Measurements from ENCODE around the gene ST3GAL6. TPM values are rescaled to one million over a fixed set of nuclear protein-coding genes. Genes with fewer than 3 reads are reported as not detected.

ST3GAL6 gene
- total RNA-seq, 1 donor: 5.5 TPM

DNA sequence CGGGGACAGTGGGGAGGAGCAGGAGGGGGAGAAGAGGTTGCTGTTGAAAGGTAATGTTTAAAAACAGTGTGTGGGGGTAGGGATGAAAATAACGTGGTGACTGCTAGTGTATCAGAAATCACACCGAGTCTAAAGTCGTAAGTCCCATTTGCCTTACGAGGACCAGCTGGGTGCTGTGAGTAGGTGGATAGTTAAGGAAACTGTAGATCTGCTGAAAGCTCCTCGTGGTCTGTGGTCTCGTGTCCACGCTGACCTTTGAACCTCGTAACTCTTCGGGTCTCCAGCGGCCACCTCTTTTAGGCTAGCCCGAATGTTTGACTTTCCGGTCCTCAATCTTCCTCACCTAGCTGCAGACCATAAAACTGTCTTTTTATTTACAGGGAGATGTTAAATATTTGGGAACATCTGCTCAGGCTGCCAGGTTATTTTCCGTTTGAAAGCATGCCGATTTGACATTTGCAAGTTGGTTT is 29.3 kb upstream of the ST3GAL6 start:
- H3K27me3 ChIP-seq (ENCODE audit: insufficient read depth, low read length): peaks cover 32% of the 10 kb centered on the region
- peaks cover 28% of the 10 kb centered on the region for H3K4me1 ChIP-seq (ENCODE audit: insufficient read depth, low read length)
- peak overlapping the region; percentile 52 for H3K4me3 ChIP-seq (ENCODE audit: low read length)

DNA sequence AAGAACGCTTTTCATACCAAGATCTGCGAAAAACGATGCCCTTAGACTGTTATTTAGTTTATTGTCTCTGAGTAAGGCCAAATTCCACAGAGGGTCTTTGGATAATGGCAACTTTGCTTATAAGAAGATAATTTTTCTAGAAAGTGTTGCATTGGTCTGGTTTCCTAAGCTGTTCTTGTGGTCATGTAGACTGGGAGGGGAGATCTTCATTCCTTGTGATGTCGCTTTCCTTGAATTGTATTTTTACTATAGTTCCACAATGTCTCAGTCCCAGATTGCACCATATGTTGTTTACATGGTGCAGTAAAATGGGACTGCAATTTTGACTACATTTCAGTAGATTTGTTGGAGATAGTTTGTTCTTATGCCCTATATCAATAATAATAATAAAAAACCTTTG is 28.8 kb upstream of the ST3GAL6 start:
- peaks cover 28% of the 10 kb centered on the region for H3K4me1 ChIP-seq (ENCODE audit: insufficient read depth, low read length)
- peaks cover 32% of the 10 kb centered on the region for H3K27me3 ChIP-seq (ENCODE audit: insufficient read depth, low read length)
- H3K4me3 ChIP-seq (ENCODE audit: low read length): no peak overlapping the region
- H3K9me3 ChIP-seq (ENCODE audit: low read depth, low read length): no peaks in the 10 kb centered on the region

More for the DNA sequence above, 29.3 kb upstream of the ST3GAL6 start:
- H3K9me3 ChIP-seq (ENCODE audit: low read depth, low read length): no peaks in the 10 kb centered on the region

DNA sequence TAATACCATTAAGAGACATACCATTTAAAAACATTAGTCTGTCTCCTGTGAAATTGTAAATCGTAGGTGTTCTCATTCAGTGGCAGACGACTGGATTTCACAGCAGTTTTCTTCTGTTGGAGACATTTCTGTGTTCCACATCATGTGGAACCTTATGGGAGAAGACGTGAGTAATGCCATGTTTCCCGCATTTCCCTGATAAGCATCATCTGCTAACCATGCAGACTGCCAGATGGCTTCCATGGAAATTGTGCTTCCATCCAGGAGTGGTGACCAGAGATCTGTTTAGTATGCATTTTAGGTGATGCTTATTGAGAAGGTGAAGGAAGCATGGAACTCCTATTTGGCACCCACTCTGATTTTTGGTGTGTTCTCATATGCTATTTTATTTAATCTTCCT is 28.4 kb upstream of the ST3GAL6 start:
- peaks cover 28% of the 10 kb centered on the region for H3K4me1 ChIP-seq (ENCODE audit: insufficient read depth, low read length)
- H3K27me3 ChIP-seq (ENCODE audit: insufficient read depth, low read length): peaks cover 32% of the 10 kb centered on the region
- H3K9me3 ChIP-seq (ENCODE audit: low read depth, low read length): no peaks in the 10 kb centered on the region
- no peak overlapping the region for H3K4me3 ChIP-seq (ENCODE audit: low read length)

DNA sequence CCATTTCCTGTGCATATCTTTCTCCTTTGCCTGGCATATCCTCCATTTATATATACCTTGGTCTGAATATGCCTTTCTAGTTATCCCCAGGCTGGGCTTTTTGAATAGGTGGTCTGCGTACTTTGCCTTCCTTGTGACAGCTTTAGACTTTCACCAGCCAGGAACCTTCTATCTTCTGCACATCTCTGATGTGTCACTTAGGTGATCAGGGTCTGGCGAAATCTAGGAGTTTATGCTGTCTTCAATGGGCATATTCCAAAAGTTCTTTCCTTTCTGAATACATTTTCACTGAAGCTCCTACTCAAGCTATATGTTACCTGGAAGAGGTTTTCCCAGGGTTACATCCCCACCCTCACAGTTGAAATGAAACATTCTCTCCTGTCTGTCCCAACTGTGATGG is 27.8 kb upstream of the ST3GAL6 start:
- Histone ChIP-seq H3K4me3 (ENCODE audit: low read length) (no peak overlapping the region), H3K9me3 (ENCODE audit: low read depth, low read length) (no peaks in the 10 kb centered on the region), H3K27me3 (ENCODE audit: insufficient read depth, low read length) (peaks cover 32% of the 10 kb centered on the region), H3K4me1 (ENCODE audit: insufficient read depth, low read length) (peaks cover 28% of the 10 kb centered on the region)

DNA sequence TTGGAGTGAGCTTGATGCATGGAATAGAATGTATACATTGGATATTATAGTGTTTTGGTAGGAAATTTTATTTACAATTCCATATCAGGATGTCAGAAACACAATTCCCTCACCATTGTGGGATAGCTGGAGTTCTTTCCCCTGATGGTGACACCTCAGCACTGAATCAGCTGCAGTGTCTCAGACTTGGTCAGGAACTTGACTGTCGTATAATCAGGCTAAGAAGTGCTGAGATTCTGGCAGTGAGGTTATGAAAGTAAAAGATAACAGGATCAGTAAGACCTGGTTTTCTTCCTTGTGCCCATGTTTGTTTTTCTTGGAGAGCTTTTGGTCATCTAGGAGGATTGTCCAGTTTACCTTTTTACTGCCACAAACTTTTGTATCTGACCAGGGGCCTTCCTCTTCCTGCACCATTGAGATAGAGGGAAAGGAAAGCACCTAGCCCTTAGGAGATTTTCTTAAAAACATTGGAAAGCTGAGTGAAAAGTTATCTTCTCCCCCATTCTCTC is 27.3 kb upstream of the ST3GAL6 start:
- Histone ChIP-seq H3K27me3 (ENCODE audit: insufficient read depth, low read length) (peaks cover 32% of the 10 kb centered on the region), H3K4me3 (ENCODE audit: low read length) (no peak overlapping the region), H3K4me1 (ENCODE audit: insufficient read depth, low read length) (peaks cover 25% of the 10 kb centered on the region), H3K9me3 (ENCODE audit: low read depth, low read length) (no peaks in the 10 kb centered on the region)

DNA sequence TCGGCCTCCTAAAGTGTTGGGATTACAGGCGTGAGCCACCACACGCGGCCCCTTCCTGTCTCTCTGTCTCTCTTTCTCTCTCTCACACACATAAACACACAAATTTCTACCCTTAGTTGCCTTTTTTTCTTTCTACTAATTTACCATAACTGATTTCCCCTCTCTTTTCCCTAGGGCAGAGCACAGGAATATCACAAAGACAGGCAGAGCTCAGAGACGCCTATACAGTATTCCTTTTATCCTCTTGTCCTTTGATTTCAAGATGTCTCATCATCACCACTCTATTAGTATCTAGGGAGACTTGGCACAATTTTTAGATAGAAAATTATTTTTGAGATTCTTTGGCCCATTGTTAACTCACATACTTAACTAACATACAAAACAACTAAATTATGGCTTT is 25.8 kb upstream of the ST3GAL6 start:
- Histone ChIP-seq H3K4me1 (ENCODE audit: insufficient read depth, low read length) (peaks cover 15% of the 10 kb centered on the region), H3K4me3 (ENCODE audit: low read length) (no peak overlapping the region), H3K27me3 (ENCODE audit: insufficient read depth, low read length) (peaks cover 22% of the 10 kb centered on the region), H3K9me3 (ENCODE audit: low read depth, low read length) (no peaks in the 10 kb centered on the region)

DNA sequence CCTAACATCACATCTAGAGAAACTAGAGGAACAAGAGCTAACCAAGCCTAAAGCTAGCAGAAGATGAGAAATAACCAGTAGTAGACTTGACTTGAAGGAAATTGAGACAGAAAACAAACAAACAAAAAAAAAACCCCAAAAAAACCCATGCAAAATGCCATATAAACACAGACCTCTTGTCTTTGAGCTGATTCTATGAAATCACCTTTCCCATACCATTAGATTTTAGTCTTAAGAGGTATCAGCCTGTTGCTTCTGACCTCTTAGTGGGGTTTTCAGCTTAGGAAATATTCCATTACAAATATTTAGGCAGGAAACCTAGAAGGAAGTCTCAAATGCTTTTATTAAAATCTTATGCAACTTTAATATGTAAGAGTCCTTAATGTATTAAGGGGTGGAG is 23.9 kb upstream of the ST3GAL6 start:
- peaks cover 1% of the 10 kb centered on the region for H3K4me1 ChIP-seq (ENCODE audit: insufficient read depth, low read length)
- no peak overlapping the region for H3K4me3 ChIP-seq (ENCODE audit: low read length)
- peaks cover 13% of the 10 kb centered on the region for H3K27me3 ChIP-seq (ENCODE audit: insufficient read depth, low read length)
- no peaks in the 10 kb centered on the region for H3K9me3 ChIP-seq (ENCODE audit: low read depth, low read length)

DNA sequence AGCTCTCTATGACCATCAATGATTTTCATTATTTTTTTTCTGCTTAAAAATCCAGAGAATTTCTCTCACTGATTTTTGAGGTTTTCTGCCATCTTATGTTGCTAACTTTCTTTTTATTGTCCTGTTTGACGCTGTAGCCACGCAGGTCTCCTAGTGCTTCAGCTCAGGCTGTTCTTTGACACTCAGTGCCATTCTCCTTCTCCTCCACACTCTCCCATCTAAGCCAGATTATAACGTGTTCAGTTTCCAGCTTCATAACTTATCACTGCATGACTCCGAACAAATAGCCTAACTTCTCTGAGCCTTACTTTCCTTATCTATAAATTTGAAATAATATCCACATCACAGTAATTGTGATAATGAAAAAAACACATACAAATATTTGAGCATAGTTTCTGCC is 22.8 kb upstream of the ST3GAL6 start:
- H3K4me3 ChIP-seq (ENCODE audit: low read length): no peak overlapping the region
- no peaks in the 10 kb centered on the region for H3K9me3 ChIP-seq (ENCODE audit: low read depth, low read length)
- no peaks in the 10 kb centered on the region for H3K4me1 ChIP-seq (ENCODE audit: insufficient read depth, low read length)
- peaks cover 2% of the 10 kb centered on the region for H3K27me3 ChIP-seq (ENCODE audit: insufficient read depth, low read length)

DNA sequence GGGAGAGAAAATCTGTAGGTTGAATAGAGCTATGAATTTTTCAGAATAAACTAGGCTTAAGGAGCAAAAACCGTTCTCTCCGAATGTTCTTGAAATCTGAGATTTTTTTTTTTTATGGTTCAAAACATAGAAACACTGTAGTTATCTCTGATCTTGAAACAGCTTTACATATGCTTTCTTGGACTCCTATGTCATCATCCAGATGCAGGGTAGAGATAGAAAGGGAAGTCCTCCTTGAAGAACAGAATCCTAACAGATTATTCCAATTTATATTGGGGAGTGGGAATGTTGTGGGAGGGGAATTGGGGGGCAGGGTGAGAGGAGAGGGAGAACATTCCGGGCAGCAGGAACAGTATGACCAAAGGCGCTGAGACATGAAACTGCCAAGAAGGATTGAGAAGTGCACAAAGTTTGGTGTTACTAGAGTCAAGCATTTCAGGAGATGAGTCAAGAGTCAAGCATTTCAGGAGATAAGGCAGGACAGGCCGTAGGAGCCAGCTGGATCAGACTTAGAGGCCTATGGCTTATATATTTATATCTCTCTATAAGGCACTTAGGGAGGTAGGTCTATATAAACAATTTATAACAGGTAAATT is 21.9 kb upstream of the ST3GAL6 start:
- H3K4me1 ChIP-seq (ENCODE audit: insufficient read depth, low read length): no peaks in the 10 kb centered on the region
- H3K9me3 ChIP-seq (ENCODE audit: low read depth, low read length): no peaks in the 10 kb centered on the region
- H3K27me3 ChIP-seq (ENCODE audit: insufficient read depth, low read length): no peaks in the 10 kb centered on the region
- no peak overlapping the region for H3K4me3 ChIP-seq (ENCODE audit: low read length)

DNA sequence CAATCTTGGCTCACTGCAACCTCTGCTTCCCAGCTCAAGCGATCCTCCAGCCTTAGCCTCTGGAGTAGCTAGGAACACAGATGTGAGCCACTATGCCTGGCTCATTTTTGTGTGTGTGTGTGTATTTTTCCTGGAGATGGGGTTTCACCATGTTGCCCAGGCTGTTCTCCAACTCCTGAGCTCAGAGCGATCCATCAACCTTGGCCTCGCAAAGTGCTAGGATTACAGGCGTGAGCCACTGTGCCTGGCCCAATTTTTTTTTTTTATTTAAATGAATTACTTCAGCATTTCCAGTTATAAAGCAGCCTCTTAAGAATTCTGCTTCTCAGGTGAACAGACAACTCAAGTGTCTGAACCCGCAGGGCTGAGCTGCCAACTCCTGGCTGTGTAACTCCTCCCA is 20.1 kb upstream of the ST3GAL6 start:
- Histone ChIP-seq H3K27me3 (ENCODE audit: insufficient read depth, low read length) (no peaks in the 10 kb centered on the region), H3K9me3 (ENCODE audit: low read depth, low read length) (no peaks in the 10 kb centered on the region), H3K4me1 (ENCODE audit: insufficient read depth, low read length) (no peaks in the 10 kb centered on the region), H3K4me3 (ENCODE audit: low read length) (no peak overlapping the region)

DNA sequence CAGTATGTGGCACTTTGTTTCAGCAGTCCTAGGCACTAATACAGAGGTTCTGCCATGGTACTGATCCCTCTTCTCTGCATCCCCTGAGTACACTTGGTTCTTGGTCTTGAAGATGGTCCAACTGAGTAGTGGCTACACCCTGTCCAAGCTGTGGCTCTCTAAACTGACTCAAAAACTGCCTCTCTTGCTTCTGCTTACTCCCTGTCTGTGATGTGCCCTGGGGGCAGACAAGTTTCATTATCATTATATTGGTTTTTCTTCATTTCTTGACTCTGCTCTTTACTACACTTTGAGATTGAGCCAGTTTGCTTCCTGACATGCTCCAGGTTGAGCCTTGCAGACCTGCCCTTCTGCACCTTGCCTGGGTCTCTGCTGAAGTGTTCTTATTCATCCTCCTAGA is 18.9 kb upstream of the ST3GAL6 start:
- Histone ChIP-seq H3K4me1 (ENCODE audit: insufficient read depth, low read length) (no peaks in the 10 kb centered on the region), H3K9me3 (ENCODE audit: low read depth, low read length) (no peaks in the 10 kb centered on the region), H3K27me3 (ENCODE audit: insufficient read depth, low read length) (no peaks in the 10 kb centered on the region), H3K4me3 (ENCODE audit: low read length) (no peak overlapping the region)

DNA sequence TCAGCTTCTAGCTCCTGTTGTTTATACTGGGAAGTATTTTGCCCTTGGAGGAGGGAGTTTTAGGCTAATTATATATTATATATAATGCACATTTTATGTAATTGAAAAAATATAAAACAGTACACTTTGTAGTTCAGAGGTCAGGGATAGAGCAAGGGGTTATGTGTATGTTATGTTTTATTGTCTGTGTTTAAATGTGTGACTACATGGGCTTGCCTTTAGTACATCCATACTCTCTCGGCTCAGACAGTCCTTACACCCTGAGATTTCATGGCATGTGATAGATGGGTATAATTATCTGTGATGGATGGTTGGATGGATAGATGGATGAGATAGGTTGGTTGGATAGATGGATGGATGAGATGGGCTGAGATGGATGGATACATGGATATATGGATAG is 17.4 kb upstream of the ST3GAL6 start:
- Histone ChIP-seq H3K9me3 (ENCODE audit: low read depth, low read length) (no peaks in the 10 kb centered on the region), H3K4me3 (ENCODE audit: low read length) (no peak overlapping the region), H3K27me3 (ENCODE audit: insufficient read depth, low read length) (no peaks in the 10 kb centered on the region), H3K4me1 (ENCODE audit: insufficient read depth, low read length) (no peaks in the 10 kb centered on the region)

DNA sequence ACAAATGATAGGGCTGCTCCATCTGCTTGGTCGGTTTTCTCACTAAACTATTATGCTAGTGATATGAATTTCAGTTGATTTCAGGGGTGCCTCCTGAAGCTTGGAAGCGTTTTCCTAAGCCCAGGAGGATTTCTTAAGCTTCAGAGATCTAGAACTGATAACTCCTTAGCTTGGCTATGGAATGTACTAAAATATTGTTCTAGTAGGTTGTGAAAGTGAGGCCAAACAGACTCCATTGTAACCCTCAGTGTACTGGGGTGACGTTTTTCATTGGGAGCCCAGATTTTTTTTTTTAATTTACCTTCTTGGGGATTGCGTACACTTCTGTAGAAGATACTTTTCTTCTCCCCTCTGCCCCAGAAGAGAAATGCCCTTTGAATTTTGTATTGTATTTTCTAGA is 17.0 kb upstream of the ST3GAL6 start:
- Histone ChIP-seq H3K4me1 (ENCODE audit: insufficient read depth, low read length) (no peaks in the 10 kb centered on the region), H3K9me3 (ENCODE audit: low read depth, low read length) (no peaks in the 10 kb centered on the region), H3K27me3 (ENCODE audit: insufficient read depth, low read length) (no peaks in the 10 kb centered on the region), H3K4me3 (ENCODE audit: low read length) (no peak overlapping the region)

DNA sequence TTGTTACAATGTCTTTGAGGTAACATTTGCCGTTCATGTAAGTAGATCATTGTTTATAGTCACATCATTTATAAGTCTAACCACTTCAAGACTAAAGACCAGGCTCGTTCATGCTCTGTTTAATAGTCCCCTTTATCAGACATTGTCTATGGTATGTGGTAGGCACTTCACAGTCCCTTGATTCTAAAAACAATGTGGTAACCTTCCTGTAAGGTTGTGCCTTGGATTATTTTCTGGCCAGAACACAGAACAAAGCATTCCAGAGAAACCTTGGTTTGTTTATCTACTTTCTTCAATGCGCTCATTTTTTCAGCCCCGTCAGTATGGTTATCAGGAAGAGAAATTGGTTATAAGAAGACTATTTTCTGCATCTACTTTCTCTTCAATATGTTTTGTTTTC is 16.3 kb upstream of the ST3GAL6 start:
- Histone ChIP-seq H3K9me3 (ENCODE audit: low read depth, low read length) (no peaks in the 10 kb centered on the region), H3K27me3 (ENCODE audit: insufficient read depth, low read length) (no peaks in the 10 kb centered on the region), H3K4me1 (ENCODE audit: insufficient read depth, low read length) (no peaks in the 10 kb centered on the region), H3K4me3 (ENCODE audit: low read length) (no peak overlapping the region)

DNA sequence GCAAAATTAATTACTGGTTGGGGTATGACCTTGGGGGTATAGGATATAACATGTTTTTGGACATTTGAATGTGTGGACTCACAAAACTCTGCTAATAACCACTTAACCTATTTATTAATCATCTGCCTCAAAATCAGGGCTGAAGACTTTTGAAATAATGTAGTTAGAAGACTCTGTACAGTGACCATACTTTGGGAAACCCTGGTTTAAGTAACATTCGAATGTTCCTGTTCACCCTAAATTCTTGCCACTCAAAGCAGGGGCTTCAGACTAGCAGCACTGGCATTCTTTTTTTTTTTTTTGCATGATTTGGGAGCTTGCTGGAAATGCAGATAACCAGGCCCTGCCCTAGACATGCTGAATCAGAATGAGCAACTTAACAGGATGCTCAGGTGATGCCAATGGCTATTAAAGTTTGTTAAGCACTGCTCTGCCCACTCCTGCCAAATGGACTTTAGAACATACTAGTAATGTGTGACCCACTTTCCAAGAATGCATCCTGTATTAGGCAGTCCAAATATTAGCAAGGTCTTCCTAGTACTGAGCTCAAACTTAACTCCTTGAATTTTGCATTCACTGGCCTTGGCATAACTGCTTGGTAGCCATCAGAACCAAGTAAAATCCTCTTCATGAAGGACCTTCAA is 12.7 kb upstream of the ST3GAL6 start:
- Histone ChIP-seq H3K4me3 (ENCODE audit: low read length) (no peak overlapping the region), H3K27me3 (ENCODE audit: insufficient read depth, low read length) (no peaks in the 10 kb centered on the region), H3K4me1 (ENCODE audit: insufficient read depth, low read length) (no peaks in the 10 kb centered on the region), H3K9me3 (ENCODE audit: low read depth, low read length) (no peaks in the 10 kb centered on the region)

DNA sequence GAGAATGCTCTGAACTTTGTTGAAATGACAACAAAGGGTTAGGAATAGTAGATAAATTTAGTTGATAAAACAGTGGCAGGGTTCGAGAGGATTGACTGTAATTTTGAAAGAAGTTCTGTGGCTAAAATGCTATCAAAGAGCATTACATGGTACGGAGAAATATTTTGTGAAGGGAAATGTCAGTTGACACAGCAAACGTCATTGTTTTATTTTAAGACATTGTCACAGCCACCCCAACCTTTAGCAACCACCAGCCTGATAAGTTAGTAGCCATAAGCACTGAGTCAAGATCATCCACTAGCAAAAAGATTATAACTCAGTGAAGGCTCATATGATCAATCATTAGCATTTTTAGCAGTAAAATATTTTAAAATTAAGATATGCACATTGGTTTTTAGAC is 8.7 kb upstream of the ST3GAL6 start:
- Histone ChIP-seq H3K4me3 (ENCODE audit: low read length) (no peak overlapping the region), H3K27me3 (ENCODE audit: insufficient read depth, low read length) (no peaks in the 10 kb centered on the region), H3K4me1 (ENCODE audit: insufficient read depth, low read length) (no peaks in the 10 kb centered on the region), H3K9me3 (ENCODE audit: low read depth, low read length) (no peaks in the 10 kb centered on the region)

Measured in mononuclear cell (primary cell).